Activated T-cell treated with anti-CD3 and anti-CD28 coated beads, Interleukin-2, amount 50 U/mL, for 1 hour (primary cell): ENCODE data around the gene SLC2A13.
"Not testable (repeated sequence)": the region's sequence is repeated elsewhere in the genome, so short reads cannot be mapped to it uniquely, and the experiment has no call there.

Experiments used
- DNase-seq: peaks from one replicate; pipeline ENCODE4 v3.0.0-alpha.2; 2020

SLC2A13 gene

DNA sequence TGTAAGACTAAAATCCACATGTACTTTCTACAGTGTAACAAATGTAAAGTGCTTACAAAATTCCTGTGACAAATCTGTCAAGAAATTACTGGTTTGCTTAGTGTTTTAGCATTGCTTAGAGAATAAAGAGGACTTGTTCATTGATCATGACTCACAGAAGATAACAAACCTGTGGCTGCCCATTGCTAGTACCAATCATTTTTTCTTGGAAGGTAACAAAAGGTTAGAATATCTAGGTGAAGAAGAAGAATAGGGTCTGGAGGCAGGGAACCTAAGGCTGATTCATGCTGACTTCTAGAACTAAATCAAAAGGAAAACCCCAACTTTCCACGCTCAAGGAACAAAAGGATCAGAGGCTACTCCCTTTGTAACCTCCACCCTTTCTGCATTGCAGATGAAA, 253.5 kb downstream of the SLC2A13 start:
- no peak for DNase-seq

DNA sequence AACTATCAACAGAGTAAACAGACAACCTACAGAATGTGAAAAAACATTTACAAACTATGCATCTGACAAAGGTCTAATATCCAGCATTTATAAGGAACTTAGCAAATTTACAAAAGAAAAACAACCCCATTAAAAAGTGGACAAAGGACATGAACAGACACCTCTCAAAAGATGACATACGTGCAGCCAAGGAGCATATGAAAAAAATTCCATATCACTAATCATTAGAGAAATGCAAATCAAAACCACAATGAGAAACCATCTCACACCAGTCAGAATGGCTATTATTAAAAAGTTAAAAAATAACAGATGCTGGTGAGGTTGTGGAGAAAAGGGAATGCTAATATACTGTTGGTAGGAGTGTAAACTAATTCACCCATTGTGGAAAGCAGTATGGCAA, 257.7 kb downstream of the SLC2A13 start:
- DNase-seq = not testable (repeated sequence)

DNA sequence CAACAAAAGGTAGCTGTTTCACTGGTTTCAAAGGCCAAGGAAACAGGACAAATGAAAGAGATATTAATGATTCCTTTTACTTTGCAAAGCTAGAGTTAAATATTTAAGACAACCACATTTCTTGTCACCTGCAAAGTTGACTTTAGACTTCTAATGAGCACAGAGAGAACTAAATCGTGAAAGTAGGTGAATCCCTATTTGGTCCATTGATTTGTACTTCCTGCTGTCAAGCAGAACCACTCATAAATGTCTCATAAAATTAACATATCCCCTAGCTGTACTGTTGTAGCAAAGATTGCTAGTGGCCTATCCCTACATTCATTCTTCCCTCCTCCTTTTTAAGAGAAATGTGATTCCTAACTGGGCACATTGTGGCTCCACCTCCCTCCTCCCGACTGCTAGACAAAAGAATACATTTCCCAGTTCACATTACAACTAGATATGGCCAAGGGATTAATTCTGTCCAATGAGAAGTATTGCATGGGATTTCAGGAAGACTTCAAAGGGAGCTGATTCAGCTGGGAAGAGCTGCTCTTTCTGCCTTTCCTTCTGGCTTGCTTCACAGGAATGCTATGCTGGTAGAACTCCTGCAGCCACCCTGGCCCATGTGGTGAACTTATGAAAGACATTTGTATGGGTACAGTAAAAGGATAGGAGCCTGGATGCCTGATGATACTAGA, 258.8 kb downstream of the SLC2A13 start:
- no peak for DNase-seq

DNA sequence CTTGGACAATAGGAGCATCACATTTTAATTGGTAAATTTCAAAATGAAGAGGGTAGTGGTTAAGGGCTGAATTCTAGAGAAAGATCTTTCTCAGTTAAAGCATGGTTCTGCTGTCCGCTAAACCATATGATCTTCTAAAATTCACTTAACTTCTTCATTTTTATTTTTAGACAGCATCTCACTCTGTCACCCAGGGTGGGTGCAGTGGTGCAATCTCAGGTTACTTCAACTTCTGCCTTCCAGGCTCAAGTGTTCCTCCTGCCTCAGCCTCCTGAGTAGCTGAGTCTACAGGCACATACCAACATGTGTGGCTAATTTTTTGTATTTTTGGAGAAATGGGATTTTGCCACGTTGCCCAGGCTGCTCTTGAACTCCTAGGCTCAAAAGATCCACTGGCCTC, 259.6 kb downstream of the SLC2A13 start:
- DNase-seq = no peak

DNA sequence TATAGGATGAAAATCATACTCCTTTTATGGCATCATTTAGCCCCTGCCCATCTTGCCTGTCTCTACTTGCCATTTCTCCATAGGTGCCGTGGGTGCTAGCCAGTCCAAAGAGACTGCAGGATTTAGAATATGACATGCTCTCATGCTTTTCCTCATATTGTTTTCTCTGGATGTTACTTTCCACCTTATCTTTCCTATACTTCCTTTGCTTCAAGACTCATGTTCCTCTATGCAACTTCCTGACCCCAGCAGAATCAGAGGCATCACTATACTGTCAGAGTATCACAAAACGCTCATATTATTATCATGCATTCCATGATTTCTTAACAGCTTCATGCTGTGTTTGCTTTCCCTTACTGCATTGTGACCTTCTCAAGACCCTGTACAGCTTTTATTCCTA, 265.5 kb downstream of the SLC2A13 start:
- DNase-seq = no peak

DNA sequence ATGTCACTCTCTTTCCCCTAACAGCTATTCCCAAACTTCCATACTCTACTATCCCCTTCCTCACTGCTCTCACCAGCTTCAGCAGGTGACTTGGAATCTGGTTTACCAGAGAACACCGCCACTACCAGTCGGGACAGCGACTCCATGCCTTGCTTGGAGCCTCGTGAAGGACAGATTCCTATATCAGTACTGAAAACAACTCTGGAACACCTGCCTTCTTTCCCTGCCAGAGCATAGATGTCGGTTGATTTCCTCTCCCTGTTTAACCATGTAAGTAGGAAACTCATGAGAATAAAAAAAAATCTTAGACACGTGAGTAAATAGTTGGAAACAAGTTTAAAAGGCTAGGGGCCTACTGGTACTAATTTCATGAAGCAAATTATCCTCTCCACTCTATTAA, 266.8 kb downstream of the SLC2A13 start:
- no peak for DNase-seq

DNA sequence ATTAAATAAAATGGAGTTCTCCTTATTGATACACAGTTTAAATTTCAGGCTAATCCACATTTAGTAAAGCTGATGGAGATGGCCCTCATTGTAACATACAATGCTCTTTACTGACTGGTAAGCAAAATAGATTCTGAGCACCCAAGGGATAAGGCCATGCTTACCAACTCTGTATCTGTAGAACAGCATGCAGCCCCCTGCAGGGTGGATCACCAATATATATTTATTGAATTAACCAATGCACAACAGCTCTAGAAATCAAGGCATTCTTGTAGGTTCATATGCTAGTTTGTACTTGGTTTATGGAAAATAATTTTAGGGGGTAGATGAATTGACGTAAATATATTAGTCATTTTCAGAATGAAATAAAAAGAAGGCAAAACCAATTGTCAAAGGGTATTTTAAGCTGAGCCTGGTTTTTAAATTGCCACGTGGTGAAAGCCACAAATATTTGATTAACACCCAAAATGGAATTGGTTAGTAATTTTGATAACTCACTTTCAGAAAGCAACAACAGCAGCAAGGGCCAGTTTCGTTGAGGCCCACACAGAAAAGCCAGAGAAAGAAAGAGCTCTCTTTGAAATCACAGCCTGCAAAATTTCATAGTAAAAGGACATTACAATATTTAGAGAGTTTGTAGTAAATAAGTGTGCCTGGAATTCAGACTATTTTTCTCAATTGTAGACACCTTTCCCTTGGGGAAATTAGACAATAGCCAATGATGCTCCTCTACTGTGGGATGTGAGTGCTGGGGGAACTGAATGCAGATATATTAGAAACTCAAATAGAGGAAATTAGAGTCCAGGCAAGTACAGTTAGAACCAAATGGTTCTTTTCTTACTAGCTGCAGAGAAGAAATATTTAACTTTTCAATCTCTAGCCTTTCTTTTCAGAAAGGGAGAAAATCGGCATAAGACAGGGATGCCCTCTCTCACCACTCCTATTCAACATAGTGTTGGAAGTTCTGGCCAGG, 270.1 kb downstream of the SLC2A13 start:
- DNase-seq = no peak

DNA sequence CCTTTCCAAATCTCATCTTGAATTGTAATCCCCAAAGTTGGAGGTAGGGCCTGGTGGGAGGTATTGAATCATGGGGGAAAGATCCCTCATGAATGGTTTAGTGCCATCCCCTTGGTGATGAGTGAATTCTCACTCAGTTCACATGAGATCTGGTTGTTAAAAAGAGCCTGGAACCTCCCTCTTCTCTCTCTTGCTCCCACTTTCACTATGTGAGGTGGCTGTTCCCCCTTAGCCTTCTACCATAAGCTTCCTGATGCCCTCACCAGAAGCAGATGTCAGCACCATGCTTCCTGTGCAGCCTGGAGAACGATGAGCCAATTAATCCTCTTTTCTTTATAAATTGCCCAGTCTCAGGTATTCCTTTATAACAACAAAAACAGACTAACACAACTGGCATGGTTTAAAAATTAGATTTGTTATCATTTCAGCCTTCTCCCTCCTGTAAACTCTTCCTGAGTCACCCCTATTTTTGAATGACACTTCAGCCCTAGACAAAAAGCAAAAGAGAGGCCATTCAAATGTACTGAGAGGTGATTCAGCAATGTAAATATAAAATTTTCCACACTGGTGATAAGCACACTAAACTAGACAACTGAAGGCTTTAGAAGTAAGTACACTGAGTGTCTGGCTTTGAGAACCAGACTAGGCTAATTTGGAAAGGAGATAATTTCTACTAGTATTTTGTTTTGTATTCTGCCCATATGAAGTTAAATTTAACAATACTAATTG, 274.1 kb downstream of the SLC2A13 start:
- no peak for DNase-seq

DNA sequence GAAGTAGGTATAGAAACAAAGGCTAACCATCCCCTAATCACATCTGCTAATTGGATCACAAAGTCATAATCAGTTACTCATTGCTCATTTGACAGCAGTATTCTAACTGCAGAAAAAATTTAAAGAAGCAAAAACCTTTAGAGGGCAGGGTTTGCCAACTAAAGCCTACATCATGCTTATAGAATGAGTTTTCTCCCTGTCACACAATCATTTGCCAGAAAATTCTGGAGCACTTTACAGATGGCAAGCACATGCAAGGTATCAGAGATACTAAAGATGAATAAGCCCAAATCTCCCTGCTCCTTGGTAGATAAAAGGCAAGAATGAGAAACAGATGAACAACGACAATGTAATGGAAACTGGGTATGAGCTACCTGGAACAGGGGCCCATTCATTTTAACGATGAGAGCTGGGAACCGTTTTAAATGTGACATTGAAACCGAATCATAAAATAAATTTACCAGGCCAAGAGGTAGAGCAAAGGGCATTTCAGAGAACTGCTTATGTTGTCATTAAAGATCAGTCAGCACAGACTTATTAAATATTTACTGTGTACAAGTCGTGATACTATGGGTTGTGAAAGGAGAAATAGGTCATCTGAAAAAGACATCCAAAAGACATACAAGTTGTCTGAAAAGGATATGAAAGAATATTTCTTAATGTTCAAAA, 274.9 kb downstream of the SLC2A13 start:
- DNase-seq = no peak

DNA sequence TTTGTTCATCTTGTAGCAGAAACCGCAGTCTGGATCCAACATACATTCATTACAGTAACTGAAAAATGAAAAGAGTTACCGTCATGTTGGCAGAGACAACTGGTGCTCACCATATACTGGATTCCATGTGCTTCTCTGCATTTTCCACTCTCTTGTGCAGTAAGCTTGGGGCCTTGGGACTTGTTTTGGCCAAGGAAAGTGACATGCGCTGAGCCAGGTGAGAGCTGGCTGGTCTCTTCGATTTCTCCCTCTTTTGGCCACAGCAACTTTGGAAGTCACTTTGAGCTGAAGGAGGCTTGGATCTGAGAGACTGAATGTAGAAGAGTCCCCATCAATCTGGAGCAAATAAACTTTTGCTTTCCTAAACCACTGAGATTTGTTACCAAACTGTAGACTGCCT, 275.7 kb downstream of the SLC2A13 start:
- DNase-seq = no peak

DNA sequence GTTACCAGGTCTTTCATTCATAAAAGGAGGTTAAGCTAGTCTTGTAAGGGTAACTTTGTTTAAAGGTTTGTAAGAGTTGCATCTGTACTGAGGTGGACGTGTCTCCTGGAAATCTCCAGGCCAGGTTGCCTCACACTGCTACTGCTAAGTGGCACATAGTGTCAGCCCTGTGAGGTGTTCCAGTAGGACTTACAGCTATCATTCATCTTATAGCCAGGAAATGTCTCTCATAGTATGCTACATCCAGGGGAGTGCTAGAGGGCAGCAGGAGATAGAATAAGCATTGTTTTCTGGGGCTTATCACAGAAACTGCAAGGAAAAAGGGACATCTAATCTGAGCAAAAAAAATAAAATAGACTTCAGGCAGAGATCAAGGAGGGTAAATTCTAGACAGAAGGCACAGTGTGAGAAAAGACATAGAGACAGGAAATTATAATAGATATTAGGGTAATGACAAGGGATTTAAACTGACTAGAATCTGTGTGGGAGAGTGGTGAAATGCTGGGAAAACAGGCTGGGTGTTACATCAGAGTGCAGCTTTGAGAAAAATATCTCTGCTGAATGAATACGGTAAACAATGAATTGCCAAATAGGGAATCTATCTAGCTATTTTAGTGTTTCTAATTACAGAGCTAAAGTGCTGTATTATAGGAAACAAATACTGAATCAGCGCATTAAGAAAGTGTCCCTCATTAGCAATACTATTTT, 281.2 kb downstream of the SLC2A13 start:
- DNase-seq = no peak

DNA sequence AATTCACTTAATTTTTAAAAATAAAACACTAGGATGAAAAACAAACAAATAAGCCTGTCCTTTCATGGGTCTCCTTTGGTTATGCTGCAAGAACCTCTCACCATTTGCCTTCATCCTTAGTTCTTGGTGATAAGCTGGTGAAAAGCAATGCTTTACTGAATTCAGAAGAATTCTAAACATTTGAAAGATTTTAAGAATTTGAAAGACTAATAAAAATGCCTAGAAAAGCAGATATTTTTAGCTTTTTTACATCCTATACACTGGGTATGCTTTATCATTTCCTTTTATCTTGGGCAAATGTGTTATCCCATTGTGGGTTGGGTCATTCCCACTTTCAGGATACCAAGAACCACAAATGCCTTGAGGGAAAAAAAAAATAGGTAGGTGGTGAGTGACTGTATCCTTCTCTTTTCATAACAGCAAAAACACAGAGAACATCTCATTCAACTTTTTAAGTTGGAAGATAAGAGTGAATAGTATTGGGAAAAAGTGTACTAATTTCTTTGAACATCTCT, 289.2 kb downstream of the SLC2A13 start:
- no peak for DNase-seq

DNA sequence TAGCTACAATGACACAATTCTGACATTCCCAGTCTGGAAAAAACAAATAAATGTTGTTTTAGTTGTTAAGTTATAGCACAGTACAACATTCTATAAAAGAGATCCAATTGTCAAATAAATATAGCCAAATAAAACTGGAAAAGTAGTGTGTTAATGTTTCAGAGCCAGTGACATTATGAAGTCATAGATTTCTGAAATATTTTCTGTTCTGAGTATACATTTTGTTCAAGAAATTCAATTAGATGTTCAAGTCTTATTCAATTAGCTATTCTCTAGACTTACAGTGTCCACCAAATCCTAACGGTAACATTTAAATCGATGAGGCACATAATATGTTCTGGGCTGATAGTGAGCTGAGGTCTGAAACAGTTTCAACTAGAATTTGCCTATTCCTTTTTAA, 290.1 kb downstream of the SLC2A13 start:
- no peak for DNase-seq

DNA sequence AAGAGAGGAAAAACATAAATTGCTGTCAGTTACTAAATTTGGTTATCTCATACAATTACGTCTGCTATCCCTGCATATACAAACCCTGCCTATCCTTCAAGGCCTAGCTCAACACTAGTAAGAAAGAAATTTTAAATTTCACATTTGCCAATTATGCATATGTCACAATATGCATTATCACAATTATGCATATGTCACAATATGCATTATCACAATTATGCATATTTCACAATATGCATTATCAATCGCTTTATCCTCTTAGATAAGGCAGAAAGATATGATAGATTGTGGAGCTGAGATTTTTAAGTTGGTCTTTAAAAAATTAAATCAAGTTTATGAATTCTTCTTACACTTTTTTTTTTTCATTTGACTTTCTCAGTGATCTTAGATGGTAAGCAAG, 291.3 kb downstream of the SLC2A13 start:
- DNase-seq = no peak

DNA sequence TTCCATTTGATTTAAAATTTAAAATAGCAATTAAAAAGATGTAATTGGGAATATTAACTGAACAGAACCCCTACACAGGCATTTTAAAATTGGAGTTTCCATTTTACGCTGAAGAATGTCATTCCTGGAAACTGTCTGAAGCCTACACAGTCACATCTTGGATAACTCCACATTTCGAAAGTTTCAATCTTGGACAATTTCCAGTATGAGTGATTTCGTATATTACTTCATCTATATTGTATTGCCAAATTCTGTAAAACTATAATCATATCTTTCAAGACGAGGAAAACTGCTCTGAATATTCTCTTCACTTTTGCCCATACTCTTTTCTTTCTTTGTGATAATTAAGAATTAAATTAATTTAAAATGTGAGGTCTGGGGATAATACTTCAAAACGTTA, 292.1 kb downstream of the SLC2A13 start:
- DNase-seq = no peak

DNA sequence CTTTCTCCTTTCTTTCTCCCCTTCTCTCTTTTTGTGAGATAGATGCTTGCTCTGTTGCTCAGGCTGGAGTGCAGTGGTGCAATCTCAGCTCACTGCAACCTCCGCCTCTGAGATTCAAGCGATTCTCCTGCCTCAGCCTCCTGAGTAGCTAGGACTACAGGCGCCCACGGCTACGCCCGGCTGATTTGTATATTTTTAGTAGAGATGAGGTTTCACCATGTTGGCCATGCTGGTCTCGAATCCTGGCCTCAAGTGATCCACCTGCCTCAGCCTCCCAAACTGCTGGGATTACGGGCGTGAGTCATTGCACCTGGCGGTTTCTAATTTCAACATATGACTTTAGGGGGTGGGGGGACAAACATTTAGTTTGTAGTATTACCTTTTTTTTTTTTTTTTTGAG, 293.4 kb downstream of the SLC2A13 start:
- not testable (repeated sequence) for DNase-seq

DNA sequence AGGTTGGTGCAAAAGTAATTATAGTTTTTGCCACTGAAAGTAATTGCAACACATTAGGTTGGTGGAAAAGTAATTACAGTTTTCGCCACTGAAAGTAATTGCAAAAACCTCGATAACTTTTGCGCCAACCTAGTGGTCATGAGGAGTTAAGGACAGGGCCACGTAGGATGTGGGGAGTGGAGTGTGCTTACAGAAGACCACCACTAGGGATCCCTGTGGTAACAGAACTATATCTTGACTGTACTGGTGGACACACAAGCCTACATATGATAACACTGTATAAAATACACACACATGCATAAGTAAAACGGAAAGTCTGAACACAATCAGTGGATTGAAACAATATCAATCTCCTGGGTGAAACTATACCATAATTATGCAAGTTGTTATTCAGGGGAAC, 298.8 kb downstream of the SLC2A13 start:
- no peak for DNase-seq

DNA sequence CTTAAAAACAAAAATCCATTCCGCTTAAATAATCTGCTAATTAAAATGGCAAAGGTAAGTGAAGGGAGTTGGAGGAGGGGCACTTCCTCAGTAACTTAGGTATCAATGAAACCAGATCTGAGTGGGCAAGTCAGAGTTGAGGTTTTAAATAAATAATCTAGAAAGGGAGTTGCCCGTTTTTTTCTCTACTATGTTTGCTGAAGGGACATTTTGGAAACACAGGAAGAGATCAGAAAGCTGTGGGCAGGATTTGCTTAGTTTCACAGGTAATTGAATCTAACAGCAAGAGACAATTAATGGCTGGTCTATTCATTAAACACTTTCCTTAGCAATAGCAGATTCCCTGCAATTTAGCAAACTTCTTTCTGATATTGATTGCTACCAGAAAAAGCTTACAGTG, 300.2 kb downstream of the SLC2A13 start:
- no peak for DNase-seq

DNA sequence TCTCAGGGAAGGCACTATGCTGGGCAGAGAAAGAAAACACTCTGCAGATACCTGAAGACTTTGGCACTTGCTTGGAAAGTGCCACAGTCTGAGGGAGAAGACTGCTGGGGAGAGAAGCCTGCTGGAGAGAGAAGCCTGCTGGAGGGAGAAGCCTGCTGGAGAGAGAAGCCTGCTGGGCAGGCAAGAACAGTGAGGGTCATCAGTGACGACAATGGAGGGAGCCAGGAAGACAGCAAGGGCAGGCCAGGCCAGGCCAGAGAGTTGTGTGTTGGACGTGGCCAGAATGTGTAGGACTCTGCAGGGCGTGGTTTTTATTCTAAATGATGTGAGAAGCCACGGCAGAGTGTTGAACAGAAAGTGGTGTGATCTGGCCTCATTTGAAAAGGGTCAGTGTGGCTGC, 301.0 kb downstream of the SLC2A13 start:
- no peak for DNase-seq

DNA sequence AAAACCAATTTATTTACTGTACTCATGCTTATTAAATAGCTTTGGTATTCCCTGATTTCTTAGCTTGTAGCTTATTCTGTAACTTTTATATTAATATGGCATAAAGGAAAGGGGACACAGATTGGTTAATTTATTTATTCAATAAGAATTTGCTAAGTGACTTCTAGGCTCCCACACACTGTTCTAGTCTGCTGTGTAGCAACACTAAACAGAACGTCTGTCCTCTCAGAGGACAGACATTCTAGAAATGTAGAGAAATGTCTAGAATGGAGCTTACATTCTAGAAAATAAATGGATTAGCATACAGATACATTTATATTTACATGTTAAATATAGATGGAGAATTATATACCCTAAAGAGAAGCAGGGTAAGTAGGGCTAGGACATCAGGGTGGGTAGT, 301.4 kb downstream of the SLC2A13 start:
- DNase-seq = no peak

DNA sequence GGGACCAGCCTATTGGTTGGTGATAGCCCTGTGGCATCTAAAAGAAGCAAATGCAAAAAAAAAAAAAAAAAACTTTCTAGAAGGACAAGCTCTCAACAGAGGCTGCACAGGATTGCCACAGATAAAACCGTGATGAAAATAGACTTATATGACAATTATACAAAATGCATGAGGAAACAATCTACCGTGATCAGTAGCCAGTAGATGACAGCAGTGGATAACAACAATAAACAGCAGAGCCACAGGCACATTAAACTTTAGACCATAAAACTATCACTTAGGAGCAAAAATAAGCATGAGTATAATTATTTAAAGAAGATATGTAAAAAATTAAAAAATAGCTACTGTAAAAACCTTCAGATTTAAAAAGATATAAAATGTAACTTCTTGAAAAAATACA, 302.7 kb downstream of the SLC2A13 start:
- no peak for DNase-seq

DNA sequence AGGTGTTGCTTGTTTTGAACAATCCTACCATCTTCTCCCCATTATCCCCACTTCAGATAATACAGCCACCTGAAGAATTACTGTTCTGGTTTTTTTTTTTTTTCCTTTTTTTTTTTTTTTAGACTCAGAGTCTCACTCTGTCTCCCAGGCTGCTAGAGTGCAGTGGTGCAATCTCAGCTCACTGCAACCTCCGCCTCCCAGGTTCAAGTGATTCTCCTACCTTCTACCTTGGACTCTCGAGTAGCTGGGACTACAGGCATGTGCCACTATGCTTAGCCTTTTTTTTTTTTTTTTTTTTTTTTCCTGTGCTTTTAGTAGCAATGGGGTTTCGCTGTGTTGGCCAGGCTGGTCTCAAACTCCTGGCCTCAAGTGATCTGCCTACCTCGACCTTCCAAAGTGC, 306.9 kb downstream of the SLC2A13 start:
- no peak for DNase-seq
